DOHH2 (cell line): ENCODE results near the gene HLX.

Source experiments
- EZH2phosphoT487 ChIP-seq: fragments of 200-600 bp; sonication (generic); IDR thresholded peaks from 2 replicates; pipeline ENCODE4 v1.6.1; 2017; ENCODE audit warnings: borderline replicate concordance, mild to moderate bottlenecking, antibody characterized with exemption, low read length, moderate library complexity, mixed read lengths
- TF ChIP-seq, protein P1 (sequence below): fragments of 200-600 bp; sonication (generic); IDR thresholded peaks from one replicate; pipeline ENCODE4 v1.5.1; 2014; ENCODE audit warnings: antibody characterized with exemption, mild to moderate bottlenecking, low read depth, low read length; ENCODE audit not compliant: poor library complexity, severe bottlenecking

DNA sequence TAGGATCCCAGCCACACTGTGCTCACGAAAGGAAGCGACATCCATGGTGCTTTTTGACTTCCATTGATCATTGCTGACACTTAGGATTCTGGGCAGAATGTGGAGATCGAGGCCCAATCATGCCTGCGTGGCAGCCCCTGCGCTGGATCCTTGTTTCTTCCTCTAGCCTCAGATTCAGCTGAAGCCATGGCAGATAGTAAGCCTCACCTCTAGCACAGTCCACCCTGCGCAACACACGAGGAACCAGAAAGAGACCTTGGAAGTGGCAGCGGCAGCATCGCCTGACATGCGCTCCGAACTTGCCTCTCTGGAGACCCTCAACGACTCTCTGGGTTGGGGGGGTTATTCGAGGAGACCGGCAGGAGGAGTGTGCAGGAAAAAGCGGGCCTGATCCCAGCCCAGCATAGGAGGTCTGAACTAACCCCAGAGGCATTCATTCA, 10.6 kb downstream of the HLX start:
- TF ChIP-seq, protein P1, sequence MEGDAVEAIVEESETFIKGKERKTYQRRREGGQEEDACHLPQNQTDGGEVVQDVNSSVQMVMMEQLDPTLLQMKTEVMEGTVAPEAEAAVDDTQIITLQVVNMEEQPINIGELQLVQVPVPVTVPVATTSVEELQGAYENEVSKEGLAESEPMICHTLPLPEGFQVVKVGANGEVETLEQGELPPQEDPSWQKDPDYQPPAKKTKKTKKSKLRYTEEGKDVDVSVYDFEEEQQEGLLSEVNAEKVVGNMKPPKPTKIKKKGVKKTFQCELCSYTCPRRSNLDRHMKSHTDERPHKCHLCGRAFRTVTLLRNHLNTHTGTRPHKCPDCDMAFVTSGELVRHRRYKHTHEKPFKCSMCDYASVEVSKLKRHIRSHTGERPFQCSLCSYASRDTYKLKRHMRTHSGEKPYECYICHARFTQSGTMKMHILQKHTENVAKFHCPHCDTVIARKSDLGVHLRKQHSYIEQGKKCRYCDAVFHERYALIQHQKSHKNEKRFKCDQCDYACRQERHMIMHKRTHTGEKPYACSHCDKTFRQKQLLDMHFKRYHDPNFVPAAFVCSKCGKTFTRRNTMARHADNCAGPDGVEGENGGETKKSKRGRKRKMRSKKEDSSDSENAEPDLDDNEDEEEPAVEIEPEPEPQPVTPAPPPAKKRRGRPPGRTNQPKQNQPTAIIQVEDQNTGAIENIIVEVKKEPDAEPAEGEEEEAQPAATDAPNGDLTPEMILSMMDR = no peak
- TF ChIP-seq EZH2phosphoT487 = no peak
